Fibroblast of lung (primary cell): ENCODE measurements around the gene OCA2.

Experiments used
- EZH2 ChIP-seq: IDR thresholded peaks from 2 replicates; pipeline ENCODE4 v1.5.1; 2012; ENCODE audit warnings: low read length, control low read depth, mild to moderate bottlenecking; ENCODE audit errors: missing control alignments
- TF ChIP-seq, protein P1 (sequence below), 2 donors: IDR thresholded peaks in 1 of 2; conservative IDR thresholded peaks in 1 of 2; 1 replicate in 1 of 2; 2 replicates in 1 of 2; pipeline ENCODE4 v1.5.1; 2011 to 2012; ENCODE audit warnings: low read length in 2 of 2, control low read depth in 1 of 2, inconsistent platforms in 1 of 2, low read depth in 1 of 2, mild to moderate bottlenecking in 1 of 2

DNA sequence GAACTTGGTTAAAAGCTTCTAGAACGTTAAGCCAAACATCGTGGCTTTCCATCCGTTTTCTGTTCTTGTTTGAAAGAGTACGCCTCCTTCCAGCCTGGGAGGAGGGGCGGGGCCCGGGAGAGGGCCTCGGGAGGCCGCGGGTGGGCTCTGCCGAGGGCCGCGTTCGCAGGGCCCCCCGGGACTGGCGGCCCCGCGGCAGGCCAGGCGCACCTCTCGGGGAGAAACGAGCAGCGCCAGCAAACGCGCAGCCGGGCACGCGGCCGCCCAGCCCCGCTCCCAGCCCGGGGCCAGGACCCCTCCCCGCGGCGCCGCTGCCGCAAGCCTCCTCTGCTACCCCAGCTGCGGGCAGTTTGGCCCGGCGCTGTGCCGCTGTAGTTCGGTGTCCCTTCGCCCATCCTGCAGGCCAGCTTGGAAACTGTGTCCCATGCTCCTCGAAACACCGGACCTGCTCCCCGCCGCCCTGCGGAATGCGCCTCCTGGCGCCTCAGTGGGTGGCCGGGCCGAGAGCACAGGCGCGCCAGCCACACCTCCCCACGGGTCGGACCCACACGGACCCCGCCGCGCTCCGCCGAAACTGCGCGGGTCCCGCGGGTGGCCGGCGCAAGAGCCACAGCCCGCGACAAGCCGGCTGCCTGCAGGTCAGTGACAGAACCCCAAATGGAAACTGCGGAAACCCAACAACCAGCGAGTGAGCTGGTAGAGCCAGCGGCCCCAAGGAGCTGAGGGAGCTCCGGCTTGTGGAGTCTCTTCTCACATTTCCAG lies 2.3 kb downstream of the OCA2 start:
- TF ChIP-seq EZH2 = peak; percentile 4
- TF ChIP-seq, protein P1, sequence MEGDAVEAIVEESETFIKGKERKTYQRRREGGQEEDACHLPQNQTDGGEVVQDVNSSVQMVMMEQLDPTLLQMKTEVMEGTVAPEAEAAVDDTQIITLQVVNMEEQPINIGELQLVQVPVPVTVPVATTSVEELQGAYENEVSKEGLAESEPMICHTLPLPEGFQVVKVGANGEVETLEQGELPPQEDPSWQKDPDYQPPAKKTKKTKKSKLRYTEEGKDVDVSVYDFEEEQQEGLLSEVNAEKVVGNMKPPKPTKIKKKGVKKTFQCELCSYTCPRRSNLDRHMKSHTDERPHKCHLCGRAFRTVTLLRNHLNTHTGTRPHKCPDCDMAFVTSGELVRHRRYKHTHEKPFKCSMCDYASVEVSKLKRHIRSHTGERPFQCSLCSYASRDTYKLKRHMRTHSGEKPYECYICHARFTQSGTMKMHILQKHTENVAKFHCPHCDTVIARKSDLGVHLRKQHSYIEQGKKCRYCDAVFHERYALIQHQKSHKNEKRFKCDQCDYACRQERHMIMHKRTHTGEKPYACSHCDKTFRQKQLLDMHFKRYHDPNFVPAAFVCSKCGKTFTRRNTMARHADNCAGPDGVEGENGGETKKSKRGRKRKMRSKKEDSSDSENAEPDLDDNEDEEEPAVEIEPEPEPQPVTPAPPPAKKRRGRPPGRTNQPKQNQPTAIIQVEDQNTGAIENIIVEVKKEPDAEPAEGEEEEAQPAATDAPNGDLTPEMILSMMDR (conservative IDR thresholded peaks at IDR 0.05 in 1 of 2, IDR thresholded peaks at IDR 0.05 in 1 of 2; ENCODE audit: low read depth in 1 of 2, low read length in 2 of 2) = no peak
